HG03097 (cell line): Measurements from ENCODE around the gene COPS4.
"Not testable (repeated sequence)": the region's sequence is repeated elsewhere in the genome, so short reads cannot be mapped to it uniquely, and the experiment has no call there.

Experiments used
- ATAC-seq: cut with Tn5 transposase; IDR thresholded peaks from one replicate; pipeline ENCODE4 v1.9.1; 2021; ENCODE audit not compliant: unreplicated experiment, low FRiP score

COPS4 gene

GRCh38 chr4:83022724-83023450 is 12.1 kb upstream of the COPS4 start:
- no peak for ATAC-seq

- ATAC-seq = not testable (repeated sequence)
Observed at GRCh38 chr4:83023599-83023998, 11.4 kb upstream of the COPS4 start.

- ATAC-seq = no peak
Observed at GRCh38 chr4:83024233-83024632, 10.8 kb upstream of the COPS4 start.

- no peak for ATAC-seq
Observed at GRCh38 chr4:83025563-83025962, 9.4 kb upstream of the COPS4 start.

GRCh38 chr4:83028976-83029375 is 6.0 kb upstream of the COPS4 start:
- no peak for ATAC-seq

GRCh38 chr4:83029688-83030087 is 5.3 kb upstream of the COPS4 start:
- no peak for ATAC-seq

- no peak for ATAC-seq
Observed at GRCh38 chr4:83036991-83037665, 2.1 kb downstream of the COPS4 start.

- ATAC-seq = no peak
Observed at GRCh38 chr4:83040269-83040668, 5.3 kb downstream of the COPS4 start.

- ATAC-seq = not testable (repeated sequence)
Observed at GRCh38 chr4:83043157-83043556, 8.2 kb downstream of the COPS4 start.

GRCh38 chr4:83043801-83044407 is 8.9 kb downstream of the COPS4 start:
- no peak for ATAC-seq

GRCh38 chr4:83046693-83047473 is 11.9 kb downstream of the COPS4 start:
- no peak for ATAC-seq

- ATAC-seq = not testable (repeated sequence)
Observed at GRCh38 chr4:83048781-83049180, 13.8 kb downstream of the COPS4 start.

- no peak for ATAC-seq
Observed at GRCh38 chr4:83054928-83055327, 19.9 kb downstream of the COPS4 start.

- ATAC-seq = no peak
Observed at GRCh38 chr4:83062739-83063138, 27.8 kb downstream of the COPS4 start.

- ATAC-seq = no peak
Observed at GRCh38 chr4:83065266-83065665, 30.3 kb downstream of the COPS4 start.

GRCh38 chr4:83067058-83067639 is 32.2 kb downstream of the COPS4 start:
- no peak for ATAC-seq

- no peak for ATAC-seq
Observed at GRCh38 chr4:83071116-83071515, 36.1 kb downstream of the COPS4 start.

- ATAC-seq = peak; percentile 59
Observed at GRCh38 chr4:83074086-83074704, 39.2 kb downstream of the COPS4 start.

GRCh38 chr4:83074783-83075182 is 39.8 kb downstream of the COPS4 start:
- ATAC-seq = not testable (repeated sequence)
